Tibial artery (tissue), 4 donors: ENCODE measurements around the gene ROBO1.

Source experiments
- DNase-seq, 2 donors: peaks; one replicate each; pipeline ENCODE4 v3.0.0-alpha.2; 2019
- H3K27ac ChIP-seq, 2 donors: fragments of 200-600 bp; sonication (generic) in 1 of 2; 1 replicate in 1 of 2; 2 replicates in 1 of 2; pipeline ENCODE4 v1.5.1; 2018 to 2019; ENCODE audit warnings: mild to moderate bottlenecking in 1 of 2
- H3K27me3 ChIP-seq, 2 donors: fragments of 200-600 bp; sonication (generic) in 1 of 2; one replicate each; pipeline versions ENCODE4 v1.5.1 to v1.6.0; 2016 to 2019
- H3K36me3 ChIP-seq, 3 donors: fragments of 200-600 bp; sonication (generic) in 2 of 3; one replicate each; pipeline ENCODE4 v1.5.1; 2016 to 2019; ENCODE audit warnings: mild to moderate bottlenecking in 2 of 3
- H3K4me1 ChIP-seq, 4 donors: fragments of 200-600 bp; sonication (generic) in 2 of 4; 1 replicate in 3 of 4; 2 replicates in 1 of 4; pipeline ENCODE4 v1.5.1; 2016 to 2019
- H3K4me3 ChIP-seq, 2 donors: fragments of 200-600 bp; sonication (generic) in 1 of 2; 1 replicate in 1 of 2; 2 replicates in 1 of 2; pipeline ENCODE4 v1.5.1; 2018 to 2019; ENCODE audit warnings: mild to moderate bottlenecking in 2 of 2
- H3K9me3 ChIP-seq, 3 donors: fragments of 200-600 bp; sonication (generic) in 1 of 3; one replicate each; pipeline ENCODE4 v1.5.1; 2016 to 2019
- CTCF ChIP-seq, 2 experiments: fragments of 200-600 bp in 1 of 2; fragments of 450-650 bp in 1 of 2; IDR thresholded peaks; one replicate each; pipeline ENCODE4 v1.5.1; 2017 to 2019; ENCODE audit warnings: antibody characterized with exemption in 2 of 2, mild to moderate bottlenecking in 1 of 2, moderate library complexity in 1 of 2
- intact Hi-C: fragments of 100-400 bp; cut with DNase I; formaldehyde crosslinking; loops from one replicate; pipeline ENCODE4 v1.15.0; 2023; ENCODE audit warnings: low total_unique reads

ROBO1 gene

GRCh38 chr3:78820542-78820941 lies 947.3 kb downstream of the ROBO1 start:
- Histone ChIP-seq H3K27me3 (no peaks in the 10 kb centered on the region), H3K4me1 (peaks cover 0 to 10% (median 0%) of the 10 kb centered on the region in 4 donors), H3K4me3 (no peak overlapping the region), H3K36me3 (no peaks in the 10 kb centered on the region), H3K27ac (no peak overlapping the region), H3K9me3 (no peaks in the 10 kb centered on the region)
- TF ChIP-seq CTCF (IDR thresholded peaks at IDR 0.05) = no peak
- DNase-seq = no peak
- intact Hi-C loops = no loop called here

- TF ChIP-seq CTCF (IDR thresholded peaks at IDR 0.05) = no peak
- no peak overlapping the region for H3K27ac ChIP-seq
- no peak for DNase-seq
- no peaks in the 10 kb centered on the region for H3K36me3 ChIP-seq
- H3K9me3 ChIP-seq = no peaks in the 10 kb centered on the region
- H3K27me3 ChIP-seq = no peaks in the 10 kb centered on the region
- intact Hi-C loops = no loop called here
- H3K4me3 ChIP-seq = no peak overlapping the region
- H3K4me1 ChIP-seq = peaks cover 0 to 10% (median 0%) of the 10 kb centered on the region in 4 donors
These were observed 949.4 kb downstream of the ROBO1 start for GRCh38 chr3:78818161-78818985.

GRCh38 chr3:78814893-78815562 lies 952.8 kb downstream of the ROBO1 start:
- no peak for TF ChIP-seq CTCF (IDR thresholded peaks at IDR 0.05)
- intact Hi-C loops = no loop called here
- no peak overlapping the region for H3K27ac ChIP-seq

GRCh38 chr3:78812166-78812565 lies 955.6 kb downstream of the ROBO1 start:
- Histone ChIP-seq H3K36me3 (no peaks in the 10 kb centered on the region), H3K4me3 (no peak overlapping the region), H3K27ac (no peak overlapping the region), H3K27me3 (no peaks in the 10 kb centered on the region), H3K9me3 (no peaks in the 10 kb centered on the region), H3K4me1 (no peaks in the 10 kb centered on the region)
- intact Hi-C loops = no loop called here
- no peak for DNase-seq
- no peak for TF ChIP-seq CTCF (IDR thresholded peaks at IDR 0.05)

More at GRCh38 chr3:78814893-78815562, 952.8 kb downstream of the ROBO1 start:
- Histone ChIP-seq H3K4me3 (no peak overlapping the region), H3K27me3 (no peaks in the 10 kb centered on the region), H3K36me3 (no peaks in the 10 kb centered on the region), H3K4me1 (peaks cover 0 to under 1% (median 0%) of the 10 kb centered on the region in 4 donors), H3K9me3 (no peaks in the 10 kb centered on the region)
- DNase-seq = no peak

- TF ChIP-seq CTCF (IDR thresholded peaks at IDR 0.05) = no peak
- no peak for DNase-seq
- Histone ChIP-seq H3K36me3 (no peaks in the 10 kb centered on the region), H3K4me1 (peaks cover 0 to under 1% (median 0%) of the 10 kb centered on the region in 4 donors), H3K9me3 (no peaks in the 10 kb centered on the region), H3K27ac (no peak overlapping the region), H3K27me3 (no peaks in the 10 kb centered on the region), H3K4me3 (no peak overlapping the region)
- intact Hi-C loops = no loop called here
These were observed 957.8 kb downstream of the ROBO1 start for GRCh38 chr3:78809966-78810365.
